PC-3 (cell line): Measurements from ENCODE around the gene PIGO. TPM values are rescaled to one million over a fixed set of nuclear protein-coding genes. Genes with fewer than 3 reads are reported as not detected.

Experiments
- ATAC-seq: fragments of 200-7000 bp; cut with Tn5 transposase; 2 replicates; pipeline ENCODE4 v1.9.1; 2020; ENCODE audit warnings: mild to moderate bottlenecking, moderate library complexity
- BruUV-seq: library from RNA; stranded (reverse); fragments of 400-500 nt; replicated peaks from 2 replicates; lab custom pipeline; 2021; lab: Mats Ljungman, UMichigan
- CTCF ChIA-PET: fragments of 300-600 bp; sonication (Branson Sonifier 250); formaldehyde crosslinking; loops from one replicate; lab custom pipeline; 2022; ENCODE audit warnings: antibody characterized with exemption; lab: Charles Lee
- POLR2A ChIA-PET: fragments of 300-600 bp; sonication (Branson Sonifier 250); formaldehyde crosslinking; loops from one replicate; lab custom pipeline; 2022; ENCODE audit warnings: antibody characterized with exemption; ENCODE audit not compliant: unreplicated experiment; lab: Charles Lee
- DNase-seq: peaks from one replicate; pipeline ENCODE4 v3.0.0-alpha.2; 2015
- H2AFZ ChIP-seq: fragments of 300-600 bp; sonication (generic); 2 replicates; pipeline ENCODE4 v1.6.0; 2016; ENCODE audit warnings: antibody characterized with exemption, low read length
- H3F3A ChIP-seq: fragments of 300-600 bp; sonication (generic); one replicate; pipeline ENCODE4 v1.6.0; 2017; ENCODE audit warnings: antibody characterized with exemption, low read length, control low read depth, mild to moderate bottlenecking; ENCODE audit not compliant: unreplicated experiment
- H3K27ac ChIP-seq: fragments of 300-600 bp; sonication (generic); 2 replicates; pipeline ENCODE4 v1.5.1; 2016; ENCODE audit warnings: mild to moderate bottlenecking, low read length
- H3K27me3 ChIP-seq: fragments of 300-600 bp; sonication (generic); 2 replicates; pipeline ENCODE4 v1.6.1; 2016; ENCODE audit warnings: low read length, mixed read lengths
- H3K36me3 ChIP-seq: fragments of 300-600 bp; sonication (generic); 2 replicates; pipeline ENCODE4 v1.6.1; 2016; ENCODE audit warnings: low read depth, mixed run types, low read length, mixed read lengths
- H3K4me1 ChIP-seq: fragments of 300-600 bp; sonication (generic); 2 replicates; pipeline ENCODE4 v1.5.1; 2016; ENCODE audit warnings: low read length; ENCODE audit not compliant: insufficient read depth
- H3K4me2 ChIP-seq: fragments of 300-600 bp; sonication (generic); 2 replicates; pipeline ENCODE4 v1.6.0; 2016; ENCODE audit warnings: low read length
- H3K4me3 ChIP-seq: fragments of 300-600 bp; sonication (generic); 2 replicates; pipeline ENCODE4 v1.5.1; 2016; ENCODE audit warnings: mild to moderate bottlenecking, low read length, mixed read lengths
- H3K79me2 ChIP-seq: fragments of 300-600 bp; sonication (generic); 2 replicates; pipeline ENCODE4 v1.6.1; 2017; ENCODE audit warnings: low read length, mixed read lengths
- H3K9ac ChIP-seq: fragments of 300-600 bp; sonication (generic); 2 replicates; pipeline ENCODE4 v1.6.0; 2016; ENCODE audit warnings: mild to moderate bottlenecking, low read length
- H3K9me2 ChIP-seq: fragments of 300-600 bp; sonication (generic); replicated peaks from 2 replicates; pipeline ENCODE4 v1.6.1; 2016; ENCODE audit warnings: mixed run types, low read length, mixed read lengths
- H3K9me3 ChIP-seq: fragments of 300-600 bp; sonication (generic); 2 replicates; pipeline ENCODE4 v1.6.1; 2016; ENCODE audit warnings: low read length, mixed read lengths
- H4K20me1 ChIP-seq: fragments of 300-600 bp; sonication (generic); 2 replicates; pipeline ENCODE4 v1.6.1; 2016; ENCODE audit warnings: low read length, mixed read lengths
- EZH2 ChIP-seq: fragments of 300-600 bp; sonication (generic); IDR thresholded peaks from one replicate; pipeline ENCODE4 v1.6.1; 2017; ENCODE audit warnings: antibody characterized with exemption, mild to moderate bottlenecking, low read length; ENCODE audit not compliant: unreplicated experiment
- EZH2phosphoT487 ChIP-seq: fragments of 300-600 bp; sonication (generic); IDR thresholded peaks from 2 replicates; pipeline ENCODE4 v1.6.1; 2018; ENCODE audit warnings: mild to moderate bottlenecking, antibody characterized with exemption, low read length, borderline replicate concordance
- intact Hi-C: fragments of 100-400 bp; cut with micrococcal nuclease; formaldehyde crosslinking; loops from 2 replicates; pipeline ENCODE4 v1.9.0; 2023
- total RNA-seq: library from RNA; depleted of rRNA; stranded (reverse); fragments of >200 nt; gene quantifications from 2 replicates; pipeline ENCODE4 v1.2.3, GENCODE V29; 2014
- TF ChIP-seq, protein P1 (sequence below): fragments of 300-600 bp; sonication (generic); conservative IDR thresholded peaks from 2 replicates; pipeline ENCODE4 v1.5.1; 2017; ENCODE audit warnings: antibody characterized with exemption, low read depth, mild to moderate bottlenecking, low read length

PIGO gene
- total RNA-seq, 1 experiment from 2014 or later = 18.2 TPM

DNA sequence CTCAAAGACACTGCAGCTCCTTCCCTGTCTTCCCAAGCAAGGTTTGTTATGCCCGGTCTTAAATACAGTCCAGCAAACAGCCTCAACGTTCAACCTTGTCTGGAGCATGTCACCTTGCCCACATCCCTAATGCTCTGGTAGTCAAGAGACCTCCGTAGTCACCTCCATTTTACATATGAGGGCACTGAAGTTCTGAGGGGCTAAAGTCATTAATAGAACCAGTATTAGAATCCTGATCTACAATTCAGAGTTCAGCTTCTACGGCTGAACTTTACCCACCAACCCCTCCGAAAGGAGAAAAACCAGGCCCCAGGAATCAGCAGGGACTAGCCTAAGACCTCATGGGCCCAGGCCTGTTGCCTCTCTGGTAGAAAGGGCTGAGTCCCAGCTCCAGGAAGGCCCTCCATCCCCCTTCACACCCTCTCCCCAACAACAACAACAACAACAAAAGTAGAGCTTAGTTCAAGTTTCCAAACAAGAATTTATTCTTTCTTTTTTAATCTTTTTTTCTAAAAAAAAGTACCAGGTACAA, 7.3 kb upstream of the PIGO start:
- Histone ChIP-seq H3K36me3 (0 out of 2 replicates have a peak, but pooled peaks cover 3% of the 10 kb centered on the region), H3K4me1 (peaks cover 16% of the 10 kb centered on the region), H3K27me3 (no peaks in the 10 kb centered on the region), H3K4me3 (peak overlapping the region; percentile 83), H3K79me2 (peaks cover 20% of the 10 kb centered on the region), H2AFZ (0 out of 2 replicates have a peak overlapping the region, but pooled peaks have one; percentile 74), H3K27ac (peak overlapping the region; percentile 38), H4K20me1 (no peaks in the 10 kb centered on the region), H3K4me2 (peak overlapping the region; percentile 96), H3F3A (no peaks in the 10 kb centered on the region), H3K9me3 (no peaks in the 10 kb centered on the region), H3K9ac (peak overlapping the region; percentile 96; the same call in 1 of the 2 replicates), H3K9me2 (no peaks in the 10 kb centered on the region)
- TF ChIP-seq EZH2 (no peak), EZH2phosphoT487 (no peak)
- TF ChIP-seq, protein P1, sequence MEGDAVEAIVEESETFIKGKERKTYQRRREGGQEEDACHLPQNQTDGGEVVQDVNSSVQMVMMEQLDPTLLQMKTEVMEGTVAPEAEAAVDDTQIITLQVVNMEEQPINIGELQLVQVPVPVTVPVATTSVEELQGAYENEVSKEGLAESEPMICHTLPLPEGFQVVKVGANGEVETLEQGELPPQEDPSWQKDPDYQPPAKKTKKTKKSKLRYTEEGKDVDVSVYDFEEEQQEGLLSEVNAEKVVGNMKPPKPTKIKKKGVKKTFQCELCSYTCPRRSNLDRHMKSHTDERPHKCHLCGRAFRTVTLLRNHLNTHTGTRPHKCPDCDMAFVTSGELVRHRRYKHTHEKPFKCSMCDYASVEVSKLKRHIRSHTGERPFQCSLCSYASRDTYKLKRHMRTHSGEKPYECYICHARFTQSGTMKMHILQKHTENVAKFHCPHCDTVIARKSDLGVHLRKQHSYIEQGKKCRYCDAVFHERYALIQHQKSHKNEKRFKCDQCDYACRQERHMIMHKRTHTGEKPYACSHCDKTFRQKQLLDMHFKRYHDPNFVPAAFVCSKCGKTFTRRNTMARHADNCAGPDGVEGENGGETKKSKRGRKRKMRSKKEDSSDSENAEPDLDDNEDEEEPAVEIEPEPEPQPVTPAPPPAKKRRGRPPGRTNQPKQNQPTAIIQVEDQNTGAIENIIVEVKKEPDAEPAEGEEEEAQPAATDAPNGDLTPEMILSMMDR = no peak
- intact Hi-C loops = no loop called here
- ChIA-PET CTCF (interaction anchor here (0.6 to 1.1 kb wide), 3 partner anchors 8 to 12 kb away, joined by 3 to 7 read pairs (median 5); partner anchors contain the start of gene ATOSB), POLR2A (interaction anchor here (0.6 to 0.7 kb wide), 3 partner anchors 58 to 628 kb away, joined by 3 to 10 read pairs (median 3); no protein-coding TSS in a partner anchor)
- no peak for ATAC-seq
- no TSS peak for BruUV-seq
- no peak for DNase-seq

DNA sequence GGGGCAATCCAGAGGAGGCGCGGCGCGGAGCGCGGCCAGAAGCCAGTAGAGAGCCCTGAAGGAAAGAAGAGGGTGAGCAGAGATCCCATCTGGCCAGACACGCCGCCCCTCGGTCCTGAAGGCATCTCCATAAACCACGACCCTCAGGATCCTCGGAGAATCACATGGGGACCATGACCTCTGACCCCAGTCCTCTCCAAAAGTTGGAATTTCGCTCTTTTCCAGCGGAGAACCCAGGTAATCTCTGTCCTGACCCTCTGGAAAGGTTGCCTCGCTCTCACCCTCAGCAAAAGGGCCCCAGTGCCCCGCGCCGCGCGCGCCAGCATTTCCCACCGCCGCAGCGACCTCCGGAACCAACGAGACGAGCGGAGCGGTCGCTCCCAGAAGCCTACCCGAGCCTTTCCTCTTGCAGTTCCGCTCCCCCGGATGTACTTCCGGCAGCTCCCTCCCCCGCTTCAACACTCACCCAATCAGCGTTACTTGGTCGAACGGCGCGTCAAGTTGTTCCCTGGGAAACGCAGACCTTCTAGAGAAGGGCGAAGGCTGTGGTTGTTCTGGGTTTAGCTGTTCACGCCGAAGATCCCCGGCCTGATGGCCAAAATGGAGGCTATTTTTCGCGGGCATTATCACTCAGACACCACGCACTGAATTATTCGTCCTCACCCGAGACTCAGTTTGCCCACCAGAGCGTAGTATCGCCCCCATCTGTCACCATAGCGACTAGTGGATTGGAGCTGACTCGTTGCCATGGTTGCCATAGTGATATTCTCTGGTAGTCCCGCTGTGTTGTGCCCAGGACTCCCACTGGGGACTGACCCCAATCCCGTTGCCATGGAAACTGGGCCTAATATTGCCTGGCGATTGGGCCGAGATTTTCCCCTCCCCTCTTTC, 6.6 kb upstream of the PIGO start, which contains the start of gene STOML2:
Gene STOML2, minus strand, starts transcription at position 363 of the 891 bp plus-strand sequence. Its CDS starts 37 bp downstream, at position 326.
- intact Hi-C loops = no loop called here
- DNase-seq = peak; percentile 89
- Histone ChIP-seq H3K79me2 (peaks cover 20% of the 10 kb centered on the region), H3K9ac (peak within 1 kb of the TSS; percentile 96), H3F3A (no peaks in the 10 kb centered on the region), H3K4me2 (peak within 1 kb of the TSS; percentile 96), H2AFZ (peak within 1 kb of the TSS; percentile 74), H4K20me1 (no peaks in the 10 kb centered on the region), H3K9me2 (no peaks in the 10 kb centered on the region), H3K27me3 (no peaks in the 10 kb centered on the region), H3K36me3 (0 out of 2 replicates have a peak, but pooled peaks cover 3% of the 10 kb centered on the region), H3K27ac (peak within 1 kb of the TSS; percentile 38), H3K4me3 (peak within 1 kb of the TSS; percentile 83), H3K4me1 (peaks cover 16% of the 10 kb centered on the region), H3K9me3 (no peaks in the 10 kb centered on the region)
- CTCF ChIA-PET = interaction anchor here (0.6 to 1.1 kb wide), 3 partner anchors 9 to 13 kb away, joined by 3 to 7 read pairs (median 5); partner anchors contain the start of gene ATOSB
- peak; percentile 98 for ATAC-seq
- POLR2A ChIA-PET = interaction anchor here (0.6 to 0.7 kb wide), 3 partner anchors 58 to 628 kb away, joined by 3 to 10 read pairs (median 3); no protein-coding TSS in a partner anchor
- TF ChIP-seq EZH2phosphoT487 = no peak
- TF ChIP-seq EZH2 = no peak
- TF ChIP-seq, protein P1 = no peak
- BruUV-seq = TSS peak; percentile 97
